ENCODE results near the gene ZNF831. TPM values are rescaled to one million over a fixed set of nuclear protein-coding genes. Genes with fewer than 3 reads are reported as not detected.

The ZNF831 gene
- total and polyA plus RNA-seq, 4 donors, result 0.14 to 1.0 (median 0.56) TPM

DNA sequence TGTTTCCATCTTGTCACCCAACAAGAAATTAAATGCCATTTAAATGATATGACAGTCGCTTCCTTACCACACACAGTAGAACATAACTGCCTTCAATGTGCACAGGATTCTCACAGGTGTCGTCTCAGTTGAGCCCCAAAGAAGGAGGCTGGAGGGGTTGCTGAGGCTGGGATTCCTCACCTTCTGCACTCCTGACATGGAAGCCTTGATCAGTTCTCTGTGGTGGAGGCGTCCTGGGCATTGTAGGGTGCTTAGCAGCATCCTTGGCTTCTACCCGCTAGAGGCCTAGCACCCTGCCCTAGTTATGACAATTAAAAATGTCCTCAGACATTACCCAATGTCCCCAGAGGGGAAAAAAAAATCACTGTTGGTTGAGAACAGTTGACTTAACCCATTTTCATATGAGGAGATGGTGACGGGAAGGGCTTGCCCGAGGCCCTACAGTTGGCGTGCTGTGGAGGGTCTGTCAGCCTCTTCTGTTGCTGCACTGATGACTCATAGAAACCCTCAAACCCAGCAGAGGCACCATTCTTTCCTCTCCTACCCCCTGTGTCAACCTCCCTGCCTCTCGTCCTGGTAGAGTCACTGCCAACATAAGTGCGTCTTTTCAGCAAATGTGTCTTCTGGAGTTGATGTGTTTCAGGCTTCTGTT, 19.3 kb upstream of the ZNF831 start:
- Histone ChIP-seq H3K36me3 (ENCODE audit: control insufficient read depth in 4 of 4, insufficient read depth in 4 of 4, low read length in 4 of 4) (no peaks in the 10 kb centered on the region), H3K27me3 (ENCODE audit: control insufficient read depth in 3 of 3, insufficient read depth in 3 of 3, low read length in 2 of 3) (no peaks in the 10 kb centered on the region), H3K4me3 (no peak overlapping the region), H3K9me3 (ENCODE audit: control insufficient read depth in 4 of 4, insufficient read depth in 3 of 4, low read length in 3 of 4) (no peaks in the 10 kb centered on the region), H3K9ac (ENCODE audit: insufficient read depth in 1 of 2, low read length in 2 of 2) (no peak overlapping the region), H3K4me1 (ENCODE audit: control insufficient read depth in 5 of 5, insufficient read depth in 5 of 5, low read length in 5 of 5) (peaks cover 3 to 22% (median 9%) of the 10 kb centered on the region in 5 donors), H3K27ac (ENCODE audit: low read depth in 1 of 2, low read length in 1 of 2) (no peak overlapping the region)
- TF ChIP-seq, protein P1, sequence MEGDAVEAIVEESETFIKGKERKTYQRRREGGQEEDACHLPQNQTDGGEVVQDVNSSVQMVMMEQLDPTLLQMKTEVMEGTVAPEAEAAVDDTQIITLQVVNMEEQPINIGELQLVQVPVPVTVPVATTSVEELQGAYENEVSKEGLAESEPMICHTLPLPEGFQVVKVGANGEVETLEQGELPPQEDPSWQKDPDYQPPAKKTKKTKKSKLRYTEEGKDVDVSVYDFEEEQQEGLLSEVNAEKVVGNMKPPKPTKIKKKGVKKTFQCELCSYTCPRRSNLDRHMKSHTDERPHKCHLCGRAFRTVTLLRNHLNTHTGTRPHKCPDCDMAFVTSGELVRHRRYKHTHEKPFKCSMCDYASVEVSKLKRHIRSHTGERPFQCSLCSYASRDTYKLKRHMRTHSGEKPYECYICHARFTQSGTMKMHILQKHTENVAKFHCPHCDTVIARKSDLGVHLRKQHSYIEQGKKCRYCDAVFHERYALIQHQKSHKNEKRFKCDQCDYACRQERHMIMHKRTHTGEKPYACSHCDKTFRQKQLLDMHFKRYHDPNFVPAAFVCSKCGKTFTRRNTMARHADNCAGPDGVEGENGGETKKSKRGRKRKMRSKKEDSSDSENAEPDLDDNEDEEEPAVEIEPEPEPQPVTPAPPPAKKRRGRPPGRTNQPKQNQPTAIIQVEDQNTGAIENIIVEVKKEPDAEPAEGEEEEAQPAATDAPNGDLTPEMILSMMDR (IDR thresholded peaks at IDR 0.05; ENCODE audit: control extremely low read depth, extremely low read depth), result no peak
- 79 to 84% methylated on average over 9 of the region's 9 CpGs for WGBS, 2 donors
- ATAC-seq (ENCODE audit: insufficient read depth, low FRiP score), result no peak
- no peak for DNase-seq

DNA sequence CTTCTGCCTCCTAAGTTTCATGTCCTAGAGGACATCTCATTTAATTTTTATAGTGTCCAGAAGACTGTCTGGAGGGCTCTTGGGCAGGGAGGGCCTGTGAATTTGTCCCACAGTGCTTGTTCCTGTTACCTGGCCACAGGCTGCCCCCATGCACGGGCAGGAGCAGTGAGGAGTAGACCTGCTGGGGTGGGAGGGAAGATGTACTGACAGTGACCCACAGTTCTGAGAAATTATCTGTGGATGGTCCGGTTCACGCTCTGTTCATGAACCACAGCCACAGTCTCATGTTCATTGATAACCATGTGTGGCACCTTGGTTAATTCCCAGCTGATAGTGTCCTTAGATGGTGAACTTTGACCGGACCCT, 18.8 kb upstream of the ZNF831 start:
- TF ChIP-seq, protein P1 (IDR thresholded peaks at IDR 0.05; ENCODE audit: control extremely low read depth, extremely low read depth), result no peak
- Histone ChIP-seq H3K9ac (ENCODE audit: insufficient read depth in 1 of 2, low read length in 2 of 2) (no peak overlapping the region), H3K4me1 (ENCODE audit: control insufficient read depth in 5 of 5, insufficient read depth in 5 of 5, low read length in 5 of 5) (peaks cover 3 to 27% (median 9%) of the 10 kb centered on the region in 5 donors), H3K9me3 (ENCODE audit: control insufficient read depth in 4 of 4, insufficient read depth in 3 of 4, low read length in 3 of 4) (no peaks in the 10 kb centered on the region), H3K27ac (ENCODE audit: low read depth in 1 of 2, low read length in 1 of 2) (no peak overlapping the region), H3K4me3 (no peak overlapping the region), H3K27me3 (ENCODE audit: control insufficient read depth in 3 of 3, insufficient read depth in 3 of 3, low read length in 2 of 3) (no peaks in the 10 kb centered on the region), H3K36me3 (ENCODE audit: control insufficient read depth in 4 of 4, insufficient read depth in 4 of 4, low read length in 4 of 4) (no peaks in the 10 kb centered on the region)
- WGBS, 2 donors, result 94 to 95% methylated on average over 4 of the region's 4 CpGs
- DNase-seq (no peak), ATAC-seq (ENCODE audit: insufficient read depth, low FRiP score) (no peak)

DNA sequence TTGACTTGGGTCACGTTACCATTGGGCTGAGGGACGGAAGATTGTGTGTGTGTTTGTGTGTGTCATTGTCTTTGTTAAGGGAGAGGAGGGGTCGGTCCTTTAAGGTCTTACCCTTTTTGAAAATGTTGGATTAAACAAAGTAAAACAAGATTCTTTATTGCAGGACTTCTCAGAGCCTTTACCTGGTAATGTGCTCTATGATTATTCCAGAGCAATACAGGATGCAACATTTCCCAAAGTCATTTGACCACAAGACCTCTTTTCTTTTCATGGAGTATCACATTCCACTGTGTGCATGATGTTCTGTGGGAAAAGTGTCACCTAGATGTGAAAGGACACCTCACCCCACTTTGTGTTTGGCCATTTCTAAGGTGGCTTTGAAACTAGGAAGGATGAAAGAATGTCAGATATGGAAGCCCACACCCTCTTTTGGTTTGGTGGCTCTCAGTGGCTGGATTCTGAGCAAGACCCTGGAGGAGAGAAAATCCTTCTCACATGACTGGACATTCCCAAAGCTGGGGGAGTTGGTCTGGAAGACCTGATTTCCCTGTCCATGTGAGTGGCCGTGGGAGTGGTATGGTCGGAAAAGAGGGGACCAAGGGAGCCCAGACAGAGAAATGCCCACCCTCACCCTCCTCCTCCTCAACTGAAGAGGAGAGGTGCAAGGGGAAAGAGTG, 18.2 kb upstream of the ZNF831 start:
- peaks cover 2 to 31% (median 9%) of the 10 kb centered on the region in 5 donors for H3K4me1 ChIP-seq (ENCODE audit: control insufficient read depth in 5 of 5, insufficient read depth in 5 of 5, low read length in 5 of 5)
- no peaks in the 10 kb centered on the region for H3K9me3 ChIP-seq (ENCODE audit: control insufficient read depth in 4 of 4, insufficient read depth in 3 of 4, low read length in 3 of 4)
- H3K27me3 ChIP-seq (ENCODE audit: control insufficient read depth in 3 of 3, insufficient read depth in 3 of 3, low read length in 2 of 3), result no peaks in the 10 kb centered on the region
- no peak overlapping the region for H3K9ac ChIP-seq (ENCODE audit: insufficient read depth in 1 of 2, low read length in 2 of 2)
- no peak overlapping the region for H3K4me3 ChIP-seq
- DNase-seq (no peak), ATAC-seq (ENCODE audit: insufficient read depth, low FRiP score) (no peak)
- TF ChIP-seq, protein P1 (IDR thresholded peaks at IDR 0.05; ENCODE audit: control extremely low read depth, extremely low read depth), result no peak
- WGBS, 2 donors, result 93 to 96% methylated on average over 5 of the region's 5 CpGs
- H3K27ac ChIP-seq (ENCODE audit: low read depth in 1 of 2, low read length in 1 of 2), result no peak overlapping the region
- no peaks in the 10 kb centered on the region for H3K36me3 ChIP-seq (ENCODE audit: control insufficient read depth in 4 of 4, insufficient read depth in 4 of 4, low read length in 4 of 4)

Data from lung (tissue), 12 donors.